ENCODE results near the gene DTD2. TPM values are rescaled to one million over a fixed set of nuclear protein-coding genes. Genes with fewer than 3 reads are reported as not detected.

DTD2 gene
- total RNA-seq, 1 donor = 64.1 TPM

GRCh38 chr14:31480156-31480555, 22.9 kb upstream of the DTD2 start:
- H2AFZ ChIP-seq (ENCODE audit: low read length) = no peak overlapping the region
- H3K4me1 ChIP-seq (ENCODE audit: insufficient read depth, low read length) = no peaks in the 10 kb centered on the region
- peaks cover 3% of the 10 kb centered on the region for H3K27me3 ChIP-seq (ENCODE audit: insufficient read depth, low read length)
- no peaks in the 10 kb centered on the region for H4K20me1 ChIP-seq (ENCODE audit: insufficient read depth, low read length)
- no peaks in the 10 kb centered on the region for H3K79me2 ChIP-seq (ENCODE audit: insufficient read depth, low read length)
- TF ChIP-seq CTCF (IDR thresholded peaks at IDR 0.05; ENCODE audit: extremely low read depth, low read depth, low read length) = no peak
- no peak overlapping the region for H3K4me2 ChIP-seq (ENCODE audit: insufficient read depth, low read length)
- no peak overlapping the region for H3K27ac ChIP-seq (ENCODE audit: low read depth, low read length)
- DNase-seq (ENCODE audit: insufficient read length, low spot score, missing footprints) = no peak
- no peaks in the 10 kb centered on the region for H3K36me3 ChIP-seq (ENCODE audit: insufficient read depth, low read length)
- no peaks in the 10 kb centered on the region for H3K9me3 ChIP-seq (ENCODE audit: low read depth, low read length)
- no peak overlapping the region for H3K4me3 ChIP-seq (ENCODE audit: insufficient read depth, low read length)

GRCh38 chr14:31479027-31479426, 21.7 kb upstream of the DTD2 start:
- Histone ChIP-seq H3K4me1 (ENCODE audit: insufficient read depth, low read length) (no peaks in the 10 kb centered on the region), H4K20me1 (ENCODE audit: insufficient read depth, low read length) (no peaks in the 10 kb centered on the region), H3K27ac (ENCODE audit: low read depth, low read length) (no peak overlapping the region), H3K27me3 (ENCODE audit: insufficient read depth, low read length) (peaks cover 3% of the 10 kb centered on the region), H3K79me2 (ENCODE audit: insufficient read depth, low read length) (no peaks in the 10 kb centered on the region), H3K4me3 (ENCODE audit: insufficient read depth, low read length) (no peak overlapping the region), H3K4me2 (ENCODE audit: insufficient read depth, low read length) (no peak overlapping the region), H2AFZ (ENCODE audit: low read length) (no peak overlapping the region), H3K36me3 (ENCODE audit: insufficient read depth, low read length) (no peaks in the 10 kb centered on the region), H3K9me3 (ENCODE audit: low read depth, low read length) (no peaks in the 10 kb centered on the region)
- no peak for TF ChIP-seq CTCF (IDR thresholded peaks at IDR 0.05; ENCODE audit: extremely low read depth, low read depth, low read length)
- no peak for DNase-seq (ENCODE audit: insufficient read length, low spot score, missing footprints)

GRCh38 chr14:31477248-31477647, 19.9 kb upstream of the DTD2 start:
- Histone ChIP-seq H3K9me3 (ENCODE audit: low read depth, low read length) (no peaks in the 10 kb centered on the region), H3K27me3 (ENCODE audit: insufficient read depth, low read length) (peaks cover 3% of the 10 kb centered on the region)
- no peak for DNase-seq (ENCODE audit: insufficient read length, low spot score, missing footprints)

More at GRCh38 chr14:31477248-31477647, 19.9 kb upstream of the DTD2 start:
- no peaks in the 10 kb centered on the region for H3K36me3 ChIP-seq (ENCODE audit: insufficient read depth, low read length)
- H3K4me2 ChIP-seq (ENCODE audit: insufficient read depth, low read length) = no peak overlapping the region
- no peaks in the 10 kb centered on the region for H4K20me1 ChIP-seq (ENCODE audit: insufficient read depth, low read length)
- no peaks in the 10 kb centered on the region for H3K79me2 ChIP-seq (ENCODE audit: insufficient read depth, low read length)
- H3K4me3 ChIP-seq (ENCODE audit: insufficient read depth, low read length) = no peak overlapping the region
- H2AFZ ChIP-seq (ENCODE audit: low read length) = no peak overlapping the region
- H3K27ac ChIP-seq (ENCODE audit: low read depth, low read length) = no peak overlapping the region
- no peak for TF ChIP-seq CTCF (IDR thresholded peaks at IDR 0.05; ENCODE audit: extremely low read depth, low read depth, low read length)
- H3K4me1 ChIP-seq (ENCODE audit: insufficient read depth, low read length) = no peaks in the 10 kb centered on the region
